Measurements from ENCODE around the gene MRFAP1L1. TPM values are rescaled to one million over a fixed set of nuclear protein-coding genes. Genes with fewer than 3 reads are reported as not detected.
A peak's percentile ranks its signal among the peaks of the same experiment; 100 is the strongest.

Gene MRFAP1L1
- total and polyA plus RNA-seq, 9 of the 15 experiments (the other 6 are each of a cell fraction or from before 2014, with no cell fraction given), result 37.6 to 111 (median 83.8) TPM

DNA sequence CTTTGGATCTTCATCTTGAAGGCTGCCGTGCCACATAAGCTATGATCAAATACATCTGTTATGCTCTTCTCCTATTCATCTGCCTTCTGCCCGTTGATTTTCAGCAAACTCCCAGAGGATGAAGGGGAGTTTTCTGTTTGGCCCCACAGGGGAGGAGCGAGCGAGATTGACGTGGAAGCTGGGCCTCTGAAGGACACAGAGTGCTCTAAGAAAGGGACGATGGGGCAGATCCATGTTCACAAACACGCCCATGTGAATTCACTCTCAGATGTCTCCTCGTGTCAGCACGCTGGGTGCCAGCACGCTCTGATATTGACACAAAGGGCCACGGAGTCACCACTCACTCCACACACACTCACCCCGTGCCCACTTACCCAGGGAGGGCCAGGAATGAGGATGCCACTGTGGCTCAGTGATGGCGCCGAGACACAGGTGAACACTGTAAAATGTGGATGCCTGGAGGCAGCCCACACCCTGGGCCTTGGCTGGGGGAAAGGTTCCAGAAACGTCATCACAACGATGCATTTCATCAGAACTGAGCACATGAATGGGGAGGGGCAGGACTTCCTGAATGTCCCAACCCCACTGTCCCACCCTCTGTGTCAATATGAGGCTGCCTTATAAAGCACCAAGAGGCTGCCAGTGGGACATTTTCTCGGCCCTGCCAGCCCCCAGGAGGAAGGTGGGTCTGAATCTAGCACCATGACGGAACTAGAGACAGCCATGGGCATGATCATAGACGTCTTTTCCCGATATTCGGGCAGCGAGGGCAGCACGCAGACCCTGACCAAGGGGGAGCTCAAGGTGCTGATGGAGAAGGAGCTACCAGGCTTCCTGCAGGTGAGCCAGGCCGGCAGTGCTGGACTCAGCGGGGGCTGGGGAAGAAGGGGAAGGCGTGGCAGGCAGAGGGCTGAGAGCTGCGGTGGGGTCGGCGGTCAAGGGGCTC, 16.2 kb downstream of the MRFAP1L1 start, which contains the start of gene S100P (continued):
- TF ChIP-seq LEF1 (IDR thresholded peaks at IDR 0.05) (no peak), ZNF282 (CRISPR knock-in tag; IDR thresholded peaks at IDR 0.05) (no peak), SMAD3 (CRISPR knock-in tag; conservative IDR thresholded peaks at IDR 0.05) (no peak), CREM (IDR thresholded peaks at IDR 0.05; ENCODE audit: low read depth) (peak; percentile 88), NUFIP1 (IDR thresholded peaks at IDR 0.05; ENCODE audit: partially characterized antibody) (no peak), SPI1 (IDR thresholded peaks at IDR 0.05; ENCODE audit: borderline replicate concordance, low read depth, low read length) (no peak), NCOR1 (IDR thresholded peaks at IDR 0.05) (no peak), FOS (IDR thresholded peaks at IDR 0.05; ENCODE audit: extremely low read depth, insufficient read length) (no peak), CEBPB (tag; IDR thresholded peaks at IDR 0.05) (peak; percentile 61; the same call in 1 of the 2 replicates), JUND (IDR thresholded peaks at IDR 0.05; ENCODE audit: borderline replicate concordance, low read depth, low read length) (peak; percentile 62), JUND (tag; IDR thresholded peaks at IDR 0.05; ENCODE audit: borderline replicate concordance, low read depth, low read length) (no peak), ETV1 (tag; conservative IDR thresholded peaks at IDR 0.05; ENCODE audit: low read depth) (0 out of 2 replicates have a peak, but pooled peaks have one; percentile 25), NFE2L1 (tag; IDR thresholded peaks at IDR 0.05; ENCODE audit: borderline replicate concordance, low read depth) (no peak), SP2 (IDR thresholded peaks at IDR 0.05; ENCODE audit: extremely low read depth, low read depth, low read length, poor library complexity, severe bottlenecking) (no peak), CBX2 (IDR thresholded peaks at IDR 0.05; ENCODE audit: insufficient read depth, low read length, poor library complexity, severe bottlenecking) (no peak), FOXJ2 (tag; IDR thresholded peaks at IDR 0.05) (no peak; the same call in 1 of the 2 replicates), ATF1 (CRISPR knock-in tag; IDR thresholded peaks at IDR 0.05) (no peak; the same call in 1 of the 2 replicates), ATF1 (tag; IDR thresholded peaks at IDR 0.05) (peak; percentile 75), ZNF668 (CRISPR knock-in tag; IDR thresholded peaks at IDR 0.05) (no peak), HMG20B (CRISPR knock-in tag; IDR thresholded peaks at IDR 0.05) (no peak), ZNF583 (CRISPR knock-in tag; IDR thresholded peaks at IDR 0.05) (0 out of 2 replicates have a peak, but pooled peaks have one; percentile 47), EP300 (IDR thresholded peaks at IDR 0.05; ENCODE audit: low read length) (no peak)
- TF ChIP-seq, protein P1, sequence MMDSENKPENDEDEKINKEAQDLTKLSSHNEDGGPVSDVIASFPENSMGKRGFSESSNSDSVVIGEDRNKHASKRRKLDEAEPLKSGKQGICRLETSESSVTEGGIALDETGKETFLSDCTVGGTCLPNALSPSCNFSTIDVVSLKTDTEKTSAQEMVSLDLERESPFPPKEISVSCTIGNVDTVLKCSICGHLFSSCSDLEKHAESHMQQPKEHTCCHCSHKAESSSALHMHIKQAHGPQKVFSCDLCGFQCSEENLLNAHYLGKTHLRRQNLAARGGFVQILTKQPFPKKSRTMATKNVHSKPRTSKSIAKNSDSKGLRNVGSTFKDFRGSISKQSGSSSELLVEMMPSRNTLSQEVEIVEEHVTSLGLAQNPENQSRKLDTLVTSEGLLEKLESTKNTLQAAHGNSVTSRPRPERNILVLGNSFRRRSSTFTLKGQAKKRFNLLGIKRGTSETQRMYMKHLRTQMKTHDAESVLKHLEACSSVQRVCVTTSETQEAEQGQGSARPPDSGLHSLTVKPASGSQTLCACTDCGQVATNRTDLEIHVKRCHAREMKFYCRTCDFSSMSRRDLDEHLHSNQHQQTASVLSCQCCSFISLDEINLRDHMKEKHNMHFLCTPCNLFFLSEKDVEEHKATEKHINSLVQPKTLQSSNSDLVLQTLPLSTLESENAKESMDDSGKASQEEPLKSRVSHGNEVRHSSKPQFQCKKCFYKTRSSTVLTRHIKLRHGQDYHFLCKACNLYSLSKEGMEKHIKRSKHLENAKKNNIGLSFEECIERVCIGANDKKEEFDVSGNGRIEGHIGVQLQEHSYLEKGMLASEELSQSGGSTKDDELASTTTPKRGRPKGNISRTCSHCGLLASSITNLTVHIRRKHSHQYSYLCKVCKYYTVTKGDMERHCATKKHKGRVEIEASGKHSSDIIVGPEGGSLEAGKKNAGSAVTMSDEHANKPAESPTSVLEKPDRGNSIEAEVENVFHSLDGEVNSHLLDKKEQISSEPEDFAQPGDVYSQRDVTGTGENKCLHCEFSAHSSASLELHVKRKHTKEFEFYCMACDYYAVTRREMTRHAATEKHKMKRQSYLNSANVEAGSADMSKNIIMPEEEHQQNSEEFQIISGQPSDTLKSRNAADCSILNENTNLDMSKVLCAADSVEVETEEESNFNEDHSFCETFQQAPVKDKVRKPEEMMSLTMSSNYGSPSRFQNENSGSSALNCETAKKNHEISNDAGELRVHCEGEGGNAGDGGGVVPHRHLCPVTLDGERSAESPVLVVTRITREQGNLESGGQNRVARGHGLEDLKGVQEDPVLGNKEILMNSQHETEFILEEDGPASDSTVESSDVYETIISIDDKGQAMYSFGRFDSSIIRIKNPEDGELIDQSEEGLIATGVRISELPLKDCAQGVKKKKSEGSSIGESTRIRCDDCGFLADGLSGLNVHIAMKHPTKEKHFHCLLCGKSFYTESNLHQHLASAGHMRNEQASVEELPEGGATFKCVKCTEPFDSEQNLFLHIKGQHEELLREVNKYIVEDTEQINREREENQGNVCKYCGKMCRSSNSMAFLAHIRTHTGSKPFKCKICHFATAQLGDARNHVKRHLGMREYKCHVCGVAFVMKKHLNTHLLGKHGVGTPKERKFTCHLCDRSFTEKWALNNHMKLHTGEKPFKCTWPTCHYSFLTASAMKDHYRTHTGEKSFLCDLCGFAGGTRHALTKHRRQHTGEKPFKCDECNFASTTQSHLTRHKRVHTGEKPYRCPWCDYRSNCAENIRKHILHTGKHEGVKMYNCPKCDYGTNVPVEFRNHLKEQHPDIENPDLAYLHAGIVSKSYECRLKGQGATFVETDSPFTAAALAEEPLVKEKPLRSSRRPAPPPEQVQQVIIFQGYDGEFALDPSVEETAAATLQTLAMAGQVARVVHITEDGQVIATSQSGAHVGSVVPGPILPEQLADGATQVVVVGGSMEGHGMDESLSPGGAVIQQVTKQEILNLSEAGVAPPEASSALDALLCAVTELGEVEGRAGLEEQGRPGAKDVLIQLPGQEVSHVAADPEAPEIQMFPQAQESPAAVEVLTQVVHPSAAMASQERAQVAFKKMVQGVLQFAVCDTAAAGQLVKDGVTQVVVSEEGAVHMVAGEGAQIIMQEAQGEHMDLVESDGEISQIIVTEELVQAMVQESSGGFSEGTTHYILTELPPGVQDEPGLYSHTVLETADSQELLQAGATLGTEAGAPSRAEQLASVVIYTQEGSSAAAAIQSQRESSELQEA (IDR thresholded peaks at IDR 0.05; ENCODE audit: low read depth), result no peak
